Activated CD4-positive, alpha-beta T cell treated with anti-CD3 and anti-CD28 coated beads, Interleukin-10, Interleukin-2, amounts not matched to agents 100 ng/mL and 50 ng/mL, durations not matched to agents 16 hours and 8 hours (primary cell): ENCODE measurements around the gene ZNF71.

Source experiments
- DNase-seq: peaks from one replicate; pipeline ENCODE4 v3.0.0-alpha.2; 2020

The ZNF71 gene

DNA sequence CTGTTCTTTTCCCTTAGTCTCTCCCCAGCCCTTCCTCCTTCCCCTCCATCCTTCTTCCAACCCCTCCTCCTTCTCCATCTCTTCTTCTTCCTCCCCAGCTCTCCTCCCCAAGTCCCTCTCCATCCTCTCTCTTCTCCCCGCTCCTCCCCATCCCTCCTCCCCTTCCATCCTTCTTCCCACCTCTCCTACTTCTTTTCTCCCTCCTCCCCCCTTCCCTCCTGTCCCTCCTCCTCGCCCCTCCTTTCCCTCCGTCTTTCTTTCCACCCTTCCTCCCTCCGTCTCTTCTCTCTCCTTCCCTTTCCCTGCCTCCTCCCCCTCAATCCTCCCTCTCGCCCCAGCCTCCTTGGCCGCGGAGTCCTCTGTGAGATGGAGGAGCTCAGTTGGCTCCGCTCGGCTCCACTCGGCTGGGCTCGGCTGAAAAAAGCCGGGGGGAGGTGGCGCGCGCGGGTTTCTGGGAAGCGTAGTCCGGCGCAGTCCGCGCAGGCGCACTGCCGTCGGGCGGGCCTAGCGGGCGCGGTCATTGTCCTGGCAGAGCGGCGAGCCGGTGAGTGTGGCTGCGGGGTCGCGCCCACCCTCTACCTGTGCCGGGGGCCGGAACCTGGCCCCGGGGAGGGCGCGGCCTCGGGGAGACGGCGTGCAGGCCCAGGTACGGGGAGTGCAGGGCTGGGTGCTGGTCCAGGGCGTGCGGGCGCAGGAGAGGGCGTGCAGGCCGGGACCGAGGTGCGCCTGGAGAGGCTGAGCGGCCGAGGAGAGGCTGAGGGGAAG lies at the start of gene ZNF71:
ZNF71 (plus strand) TSS at position 520 of the 765 bp plus-strand sequence. CDS start 6,257 bp downstream, outside the sequence.
- peak; percentile 91 for DNase-seq

DNA sequence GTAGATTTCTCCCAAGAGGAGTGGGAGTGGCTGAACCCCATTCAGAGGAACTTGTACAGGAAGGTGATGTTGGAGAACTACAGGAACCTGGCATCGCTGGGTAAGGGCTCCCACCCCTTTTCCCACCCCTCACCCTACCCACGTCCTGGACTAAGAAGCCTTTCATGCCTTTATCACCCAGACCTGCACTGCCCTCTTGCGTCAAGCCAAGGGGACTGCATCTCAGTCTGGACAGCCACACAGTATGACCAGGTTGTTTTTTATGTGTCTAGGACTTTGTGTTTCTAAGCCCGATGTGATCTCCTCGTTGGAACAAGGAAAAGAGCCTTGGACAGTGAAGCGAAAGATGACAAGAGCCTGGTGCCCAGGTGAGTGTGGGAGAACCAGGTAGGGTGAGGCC lies 47.6 kb upstream of the ZNF71 start:
- DNase-seq: no peak

DNA sequence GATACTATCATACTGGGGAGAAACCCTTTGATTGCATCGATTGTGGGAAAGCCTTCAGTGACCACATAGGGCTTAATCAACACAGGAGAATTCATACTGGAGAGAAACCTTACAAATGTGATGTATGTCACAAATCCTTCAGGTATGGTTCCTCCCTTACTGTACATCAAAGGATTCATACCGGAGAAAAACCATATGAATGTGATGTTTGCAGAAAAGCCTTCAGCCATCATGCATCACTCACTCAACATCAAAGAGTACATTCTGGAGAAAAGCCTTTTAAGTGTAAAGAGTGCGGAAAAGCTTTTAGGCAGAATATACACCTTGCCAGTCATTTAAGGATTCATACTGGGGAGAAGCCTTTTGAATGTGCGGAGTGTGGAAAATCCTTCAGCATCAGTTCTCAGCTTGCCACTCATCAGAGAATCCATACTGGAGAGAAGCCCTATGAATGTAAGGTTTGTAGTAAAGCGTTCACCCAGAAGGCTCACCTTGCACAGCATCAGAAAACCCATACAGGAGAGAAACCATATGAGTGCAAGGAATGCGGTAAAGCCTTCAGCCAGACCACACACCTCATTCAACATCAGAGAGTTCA lies 40.7 kb upstream of the ZNF71 start:
- DNase-seq: no peak

DNA sequence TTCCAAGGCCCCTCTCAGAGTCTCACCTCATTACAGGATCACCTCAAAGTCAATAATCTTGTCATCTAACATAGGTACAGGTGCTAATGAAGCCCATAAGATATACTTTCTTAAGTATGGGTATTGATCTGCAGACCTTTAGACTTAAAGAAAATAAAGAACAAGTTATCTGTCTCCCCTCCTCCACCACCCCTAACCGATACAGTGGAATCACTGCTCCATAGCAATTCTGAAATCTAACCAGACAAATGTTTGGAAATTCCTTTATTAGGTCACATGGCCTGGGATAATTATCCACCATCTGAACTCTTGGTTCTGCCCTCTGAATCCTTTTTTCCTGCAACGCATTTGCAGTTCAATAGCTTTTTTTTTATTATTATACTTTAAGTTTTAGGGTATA lies 32.3 kb upstream of the ZNF71 start:
- no peak for DNase-seq

- peak; percentile 44 for DNase-seq
Observed at GRCh38 chr19:56566904-56567273, 28.2 kb upstream of the ZNF71 start.

DNA sequence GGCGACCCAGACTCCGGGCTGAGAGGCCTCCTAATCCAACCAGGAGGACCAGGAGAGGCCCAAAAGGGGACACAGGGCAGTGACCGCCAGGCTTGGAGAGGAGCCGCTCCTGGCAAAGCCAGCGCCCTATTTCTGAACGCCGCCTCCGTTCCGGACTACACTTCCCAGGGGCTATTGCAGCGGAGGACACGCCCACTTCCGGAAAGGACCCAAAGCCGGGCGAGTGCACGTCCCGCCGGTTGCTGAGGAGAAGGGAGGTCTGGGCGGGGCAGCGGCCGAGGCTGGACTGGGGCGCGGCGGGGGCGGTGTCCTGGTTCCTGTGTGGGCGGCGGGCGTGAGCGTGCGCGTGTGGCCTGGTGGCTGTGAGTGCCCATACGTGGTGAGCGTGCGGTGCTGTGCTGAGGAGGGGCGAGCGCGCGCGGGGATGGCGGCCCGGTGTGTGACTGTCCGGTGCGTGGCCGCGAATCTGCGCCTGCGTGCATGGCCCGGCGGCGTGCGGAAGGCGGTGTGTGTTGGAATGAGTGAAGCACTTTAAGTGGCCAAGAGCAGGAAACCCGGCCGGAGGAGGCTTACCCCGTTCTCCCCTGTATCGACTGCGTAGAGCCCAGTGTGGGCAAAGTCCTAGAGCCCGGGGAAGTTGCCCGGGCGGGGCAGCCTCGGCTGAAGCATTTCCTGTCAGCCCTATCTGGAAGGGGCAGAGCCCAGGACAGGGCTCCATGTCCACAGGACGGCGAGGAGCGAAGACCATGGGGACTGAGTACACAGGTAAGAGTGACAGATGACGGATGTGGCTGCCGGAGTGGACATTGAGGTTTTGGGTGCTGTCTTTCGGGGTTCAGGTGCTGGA lies 27.6 kb upstream of the ZNF71 start, which contains the start of gene ZNF470:
ZNF470 (plus strand) TSS at position 195 of the 847 bp plus-strand sequence. CDS start 2,844 bp downstream, outside the sequence.
- DNase-seq: peak; percentile 91

GRCh38 chr19:56572589-56572988 lies 22.5 kb upstream of the ZNF71 start:
- no peak for DNase-seq

DNA sequence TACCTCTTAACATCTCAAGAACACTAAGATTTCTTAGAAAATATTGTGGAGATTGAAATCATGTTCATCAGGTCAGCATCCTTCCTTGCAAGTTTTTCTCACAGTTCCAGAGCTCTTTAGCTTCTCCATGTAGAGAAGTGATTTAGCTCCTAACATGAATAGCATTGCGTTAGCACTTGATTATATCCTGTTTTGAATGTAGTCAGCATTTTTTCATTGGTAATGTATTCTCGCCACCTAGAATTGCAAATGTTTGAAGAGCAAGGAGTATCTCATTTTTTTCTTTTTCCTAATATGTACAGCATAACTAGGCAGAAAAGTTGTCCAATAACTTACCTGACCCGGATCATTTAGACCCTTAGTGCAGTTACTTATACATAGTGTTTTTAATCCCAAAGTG lies 21.2 kb upstream of the ZNF71 start:
- DNase-seq: no peak

DNA sequence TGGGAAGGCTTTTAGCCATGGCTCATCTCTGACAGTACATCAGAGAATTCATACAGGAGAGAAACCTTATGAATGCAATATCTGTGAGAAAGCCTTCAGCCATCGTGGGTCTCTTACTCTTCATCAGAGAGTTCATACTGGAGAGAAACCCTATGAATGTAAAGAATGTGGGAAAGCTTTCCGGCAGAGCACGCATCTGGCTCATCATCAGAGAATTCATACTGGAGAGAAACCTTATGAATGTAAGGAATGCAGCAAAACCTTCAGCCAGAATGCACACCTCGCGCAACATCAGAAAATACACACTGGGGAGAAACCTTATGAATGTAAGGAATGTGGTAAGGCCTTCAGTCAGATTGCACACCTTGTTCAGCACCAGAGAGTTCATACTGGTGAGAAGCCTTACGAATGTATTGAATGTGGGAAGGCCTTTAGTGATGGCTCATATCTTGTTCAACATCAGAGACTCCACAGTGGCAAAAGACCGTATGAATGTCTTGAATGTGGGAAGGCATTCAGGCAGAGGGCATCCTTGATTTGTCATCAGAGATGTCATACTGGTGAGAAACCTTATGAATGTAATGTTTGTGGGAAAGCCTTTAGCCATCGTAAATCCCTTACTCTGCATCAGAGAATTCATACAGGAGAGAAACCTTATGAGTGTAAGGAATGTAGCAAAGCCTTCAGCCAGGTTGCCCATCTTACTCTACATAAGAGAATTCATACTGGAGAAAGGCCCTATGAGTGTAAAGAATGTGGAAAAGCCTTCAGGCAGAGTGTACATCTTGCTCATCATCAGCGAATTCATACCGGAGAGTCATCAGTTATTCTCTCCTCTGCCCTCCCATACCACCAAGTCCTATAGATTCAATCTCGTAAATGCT lies 17.1 kb upstream of the ZNF71 start:
- DNase-seq: no peak

GRCh38 chr19:56594446-56594782 lies 688 bp upstream of the ZNF71 start:
- no peak for DNase-seq

DNA sequence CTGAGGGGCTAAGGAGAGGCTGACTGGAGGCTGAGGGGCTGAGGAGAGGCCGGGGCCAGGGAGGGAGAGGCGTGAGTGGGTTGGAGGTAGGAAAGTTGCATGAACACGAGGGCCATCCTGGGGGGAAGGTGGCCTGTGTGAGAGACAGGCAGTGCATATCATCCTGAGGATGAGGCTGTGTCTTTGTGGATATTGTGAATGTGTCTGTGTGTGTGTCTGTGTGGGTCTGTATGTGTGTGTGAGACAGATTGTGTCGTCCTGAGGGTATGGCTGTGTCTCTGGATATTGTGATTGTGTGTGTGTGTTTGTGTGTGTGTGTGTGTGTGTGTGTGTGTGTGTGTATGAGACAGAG lies 422 bp downstream of the ZNF71 start:
- no peak for DNase-seq

DNA sequence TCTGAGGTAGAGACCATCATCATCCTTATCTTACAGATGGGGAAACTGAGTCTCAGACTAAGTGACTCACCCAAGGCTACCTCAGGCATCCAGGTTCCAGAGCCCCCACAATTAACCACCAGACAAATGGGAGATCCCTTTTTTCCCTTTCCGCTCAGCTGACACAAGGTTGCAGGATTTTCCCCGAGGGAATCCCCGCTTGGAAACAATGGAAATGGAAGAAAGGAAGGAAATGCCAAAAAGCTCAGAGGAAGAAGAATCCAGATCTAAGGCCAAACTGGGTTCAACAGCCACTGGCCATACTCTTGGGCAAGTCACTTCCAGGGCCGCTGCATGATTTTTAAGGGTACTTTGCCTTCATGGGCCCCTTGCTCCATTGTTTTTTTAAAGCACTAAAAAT lies 1.6 kb downstream of the ZNF71 start:
- DNase-seq: no peak

DNA sequence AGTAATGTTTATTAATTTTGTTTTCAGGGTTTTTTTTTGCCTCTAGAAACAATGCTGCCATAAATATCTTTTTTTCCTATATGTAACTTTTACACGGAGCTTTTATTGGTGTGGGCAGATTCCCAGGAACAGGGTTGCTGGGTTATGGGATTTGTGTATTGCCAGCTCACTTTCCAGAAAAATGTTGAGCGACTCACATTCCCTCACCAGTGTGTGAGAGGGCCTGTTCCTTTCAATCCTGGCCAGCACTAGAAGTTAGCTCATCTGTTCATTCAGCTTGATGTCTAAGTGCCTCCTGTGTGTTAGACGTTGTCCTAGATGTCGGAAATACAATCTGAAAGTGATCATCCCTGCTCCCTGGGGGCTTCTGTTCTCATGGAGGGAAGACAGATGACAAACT lies 2.6 kb downstream of the ZNF71 start:
- DNase-seq: no peak

DNA sequence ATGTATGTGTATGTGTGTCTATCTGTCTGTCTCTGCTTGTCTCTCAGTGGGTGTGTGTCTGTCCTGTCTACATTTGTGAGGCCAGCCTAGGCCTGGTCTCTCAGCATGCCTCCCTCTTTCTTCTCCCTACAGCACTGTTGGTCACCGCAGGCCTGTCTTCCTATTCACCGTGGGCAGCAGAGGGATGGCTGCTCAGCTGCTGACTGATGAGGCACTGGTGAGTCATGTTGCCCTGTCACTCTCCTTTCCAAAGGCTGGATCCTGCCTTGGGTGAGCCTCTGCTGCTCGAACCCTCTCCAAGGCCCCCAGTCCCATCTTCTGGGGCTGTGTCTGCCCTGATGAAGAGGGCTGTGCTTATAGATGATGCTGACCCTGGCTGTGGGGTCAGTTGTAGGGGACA lies 6.3 kb downstream of the ZNF71 start:
- no peak for DNase-seq

GRCh38 chr19:56603829-56604228 lies 8.7 kb downstream of the ZNF71 start:
- DNase-seq: no peak

GRCh38 chr19:56608274-56608964 lies 13.3 kb downstream of the ZNF71 start:
- DNase-seq: no peak

- no peak for DNase-seq
Observed at GRCh38 chr19:56611288-56611687, 16.2 kb downstream of the ZNF71 start.

DNA sequence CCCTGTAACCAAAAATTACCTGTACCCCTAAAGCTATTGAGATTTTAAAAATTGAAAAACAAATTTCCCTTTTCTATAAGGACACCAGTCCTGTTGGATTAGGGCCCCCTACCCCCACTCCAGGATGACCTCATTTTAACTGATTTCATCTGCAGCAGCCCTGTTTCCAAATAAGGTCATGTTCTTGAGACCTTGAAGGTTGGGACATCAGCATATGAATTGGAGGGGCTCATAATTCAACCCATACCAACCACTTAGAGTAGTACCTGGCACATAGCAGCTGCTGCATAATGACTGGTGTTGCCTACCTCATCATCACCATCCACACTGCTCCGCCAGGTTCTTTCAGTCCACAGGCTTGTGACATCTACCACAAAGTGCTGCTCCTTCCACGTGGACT lies 17.6 kb downstream of the ZNF71 start:
- no peak for DNase-seq

- no peak for DNase-seq
Observed at GRCh38 chr19:56613639-56614038, 18.5 kb downstream of the ZNF71 start.

DNA sequence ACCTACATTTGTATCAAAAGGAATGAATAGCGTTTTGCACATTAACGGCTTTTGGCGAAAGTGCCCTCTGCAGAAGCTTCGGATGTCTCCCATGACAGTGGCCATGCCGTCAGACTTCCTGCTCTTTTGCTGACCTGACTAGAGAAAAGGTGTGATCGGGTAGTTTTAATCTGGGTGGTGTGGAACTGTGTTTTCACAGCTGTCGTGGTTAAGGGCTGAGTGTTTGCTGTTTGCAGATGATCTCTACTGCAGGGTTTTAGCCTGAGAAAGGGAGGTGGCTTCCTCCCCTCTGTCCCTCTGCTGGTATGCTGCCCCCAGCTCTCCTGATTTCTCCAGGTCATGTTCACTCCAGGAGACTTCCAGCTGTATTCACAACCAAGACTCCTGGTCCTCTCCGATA lies 22.4 kb downstream of the ZNF71 start:
- no peak for DNase-seq

DNA sequence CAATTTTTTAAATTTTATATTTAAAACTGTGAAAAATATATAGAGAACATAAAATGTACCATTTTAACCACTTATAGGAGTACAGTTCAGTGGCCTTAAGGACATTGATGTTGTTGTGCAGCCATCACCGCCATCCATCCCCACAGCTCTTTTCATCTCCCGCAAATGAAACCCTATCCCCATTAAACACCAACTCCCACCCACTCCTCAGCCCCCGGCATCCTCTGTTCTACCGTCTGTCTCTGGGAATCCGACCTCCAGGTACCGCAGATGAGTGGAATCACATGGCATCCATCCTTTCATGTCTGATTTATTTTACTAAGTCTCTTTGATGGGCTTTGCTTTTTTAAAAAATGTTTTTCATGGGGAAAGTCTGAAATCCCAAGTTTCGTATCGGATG lies 24.0 kb downstream of the ZNF71 start:
- DNase-seq: no peak

DNA sequence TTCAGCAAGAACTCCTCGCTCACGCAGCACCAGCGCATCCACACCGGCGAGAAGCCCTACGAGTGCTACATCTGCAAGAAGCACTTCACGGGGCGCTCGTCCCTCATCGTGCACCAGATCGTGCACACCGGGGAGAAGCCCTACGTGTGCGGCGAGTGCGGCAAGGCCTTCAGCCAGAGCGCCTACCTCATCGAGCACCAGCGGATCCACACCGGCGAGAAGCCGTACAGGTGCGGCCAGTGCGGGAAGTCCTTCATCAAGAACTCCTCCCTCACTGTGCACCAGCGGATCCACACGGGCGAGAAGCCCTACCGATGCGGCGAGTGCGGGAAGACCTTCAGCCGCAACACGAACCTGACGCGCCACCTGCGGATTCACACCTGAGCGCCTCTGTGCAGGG lies 27.3 kb downstream of the ZNF71 start:
- DNase-seq: no peak
